HG02943 (cell line): ENCODE data around the gene PMIS2.
A peak's percentile ranks its signal among the peaks of the same experiment; 100 is the strongest.

Experiments
- ATAC-seq: cut with Tn5 transposase; IDR thresholded peaks from one replicate; pipeline ENCODE4 v1.9.1; 2021; ENCODE audit warnings: mild to moderate bottlenecking, low read depth, moderate library complexity; ENCODE audit not compliant: unreplicated experiment

Gene PMIS2

DNA sequence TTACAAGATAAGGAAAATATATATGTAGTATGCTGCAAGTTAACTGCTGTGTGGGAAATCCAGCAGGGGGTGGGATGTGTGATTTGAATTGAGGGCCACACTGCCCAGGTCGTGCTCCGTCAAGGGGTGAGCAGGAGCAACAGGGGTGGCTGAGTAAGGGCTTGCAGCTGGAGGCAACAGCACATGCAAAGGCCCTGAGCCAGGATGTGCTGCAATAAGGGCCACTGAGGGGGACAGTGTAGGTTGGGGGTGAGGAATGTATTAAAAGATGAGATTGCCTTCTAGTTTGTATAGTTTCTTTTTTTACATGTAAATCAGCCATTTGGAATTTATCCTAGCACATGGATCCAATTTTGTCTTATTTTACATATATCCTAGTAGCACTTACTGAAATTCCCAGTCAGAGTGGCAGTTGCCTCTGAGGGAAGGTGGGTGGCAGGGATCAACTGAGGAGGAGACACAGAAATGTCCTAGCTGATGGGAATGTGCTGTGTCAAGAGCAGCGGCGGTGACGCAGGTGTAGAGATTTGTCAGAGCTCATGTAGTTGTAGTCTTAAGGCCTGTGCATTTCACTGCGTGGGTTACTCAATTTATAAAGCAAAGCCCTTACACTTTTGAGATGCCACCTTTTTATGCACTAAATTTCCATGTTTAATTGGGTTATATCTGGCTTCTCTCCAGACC is 37.5 kb downstream of the PMIS2 start:
- no peak for ATAC-seq

DNA sequence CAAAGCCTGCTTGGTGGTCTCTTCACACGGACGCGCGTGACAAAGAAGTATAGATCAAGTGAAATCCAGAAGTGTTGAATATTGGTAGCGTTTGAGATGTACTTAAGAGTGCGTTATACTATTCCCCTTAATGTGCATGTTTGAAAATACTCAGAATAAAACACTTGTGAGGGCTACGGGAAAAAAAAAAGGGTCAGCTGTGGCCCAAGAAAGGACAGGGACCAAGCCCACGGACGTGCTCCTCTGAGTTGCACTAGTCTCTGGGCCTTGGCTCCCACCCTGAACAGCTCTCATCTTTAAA is 42.2 kb downstream of the PMIS2 start:
- ATAC-seq = no peak

DNA sequence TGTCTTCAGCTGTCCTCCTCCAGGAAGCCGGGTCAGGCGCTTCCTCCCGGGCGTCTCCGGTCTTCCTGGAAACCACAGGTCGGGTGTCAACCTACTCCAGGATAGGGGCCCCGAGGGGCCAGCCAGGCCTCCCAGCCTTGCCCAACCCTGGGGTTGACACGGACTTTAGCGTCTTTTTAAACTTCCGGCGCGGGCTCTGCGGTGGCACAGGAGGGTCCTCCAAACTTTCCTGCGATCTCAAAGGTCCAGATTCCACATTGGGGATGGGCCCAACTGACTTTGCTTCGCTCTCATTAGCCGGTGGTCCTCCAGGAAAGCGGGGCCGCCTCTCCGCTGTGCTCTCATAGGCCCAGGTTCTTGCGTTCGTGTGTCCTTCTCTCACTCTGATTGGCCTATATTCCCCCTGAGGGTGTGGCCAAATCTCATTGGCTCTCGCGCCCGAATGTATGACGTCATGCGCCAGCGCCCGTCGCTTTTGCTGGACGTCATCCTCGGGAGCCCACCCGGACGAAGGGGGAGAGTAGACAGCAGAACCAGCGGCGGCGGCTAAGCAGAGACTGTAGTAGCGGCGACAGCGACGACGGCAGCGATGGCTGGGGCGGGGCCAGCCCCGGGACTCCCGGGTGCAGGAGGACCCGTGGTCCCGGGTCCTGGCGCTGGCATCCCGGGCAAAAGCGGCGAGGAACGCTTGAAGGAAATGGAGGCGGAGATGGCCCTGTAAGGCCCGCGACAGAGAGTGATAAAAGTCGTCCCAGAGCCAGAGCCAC is 42.8 kb downstream of the PMIS2 start, which contains the start of gene RBM42:
RBM42 (plus strand) TSS at position 472 of the 767 bp plus-strand sequence; CDS start at position 590, 118 bp downstream.
- peak; percentile 96 for ATAC-seq

DNA sequence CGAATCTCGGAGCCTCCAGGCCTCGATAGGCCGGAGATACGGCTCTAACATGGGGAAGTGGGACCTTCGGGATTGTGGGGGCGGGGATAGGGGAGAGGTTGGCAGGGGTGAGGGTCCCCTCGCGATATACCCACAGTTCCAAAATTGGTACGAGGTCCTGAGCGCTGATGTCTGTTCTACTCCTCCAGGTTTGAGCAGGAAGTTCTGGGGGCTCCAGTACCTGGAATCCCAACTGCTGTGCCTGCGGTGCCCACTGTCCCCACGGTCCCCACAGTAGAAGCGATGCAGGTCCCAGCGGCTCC is 43.3 kb downstream of the PMIS2 start:
- peak; percentile 8 for ATAC-seq

DNA sequence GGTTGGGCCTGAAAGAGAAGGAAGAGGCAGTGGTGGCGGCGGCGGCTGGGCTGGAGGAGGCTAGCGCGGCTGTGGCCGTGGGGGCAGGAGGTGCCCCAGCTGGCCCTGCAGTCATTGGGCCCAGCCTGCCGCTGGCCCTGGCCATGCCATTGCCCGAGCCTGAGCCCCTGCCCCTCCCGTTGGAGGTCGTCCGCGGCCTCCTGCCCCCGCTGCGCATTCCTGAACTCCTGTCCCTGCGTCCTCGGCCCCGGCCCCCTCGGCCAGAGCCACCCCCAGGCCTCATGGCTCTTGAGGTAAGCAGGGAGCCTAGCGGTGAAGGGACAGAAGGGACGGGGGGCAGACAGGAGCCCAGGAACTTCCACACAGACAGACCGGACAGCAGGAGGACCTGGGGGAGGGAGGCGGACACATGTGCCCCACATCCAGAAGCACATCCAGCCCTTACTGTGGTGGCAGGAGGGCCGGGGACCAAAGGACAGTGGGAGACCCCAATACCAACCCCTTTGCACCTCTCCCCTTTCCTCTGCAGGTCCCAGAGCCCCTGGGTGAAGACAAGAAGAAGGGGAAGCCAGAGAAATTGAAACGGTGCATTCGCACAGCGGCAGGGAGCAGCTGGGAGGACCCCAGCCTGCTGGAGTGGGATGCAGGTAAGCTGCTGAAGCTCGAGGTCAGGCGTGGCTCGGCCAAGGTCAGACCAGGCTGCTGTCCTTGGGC is 47.9 kb downstream of the PMIS2 start:
- ATAC-seq = no peak

DNA sequence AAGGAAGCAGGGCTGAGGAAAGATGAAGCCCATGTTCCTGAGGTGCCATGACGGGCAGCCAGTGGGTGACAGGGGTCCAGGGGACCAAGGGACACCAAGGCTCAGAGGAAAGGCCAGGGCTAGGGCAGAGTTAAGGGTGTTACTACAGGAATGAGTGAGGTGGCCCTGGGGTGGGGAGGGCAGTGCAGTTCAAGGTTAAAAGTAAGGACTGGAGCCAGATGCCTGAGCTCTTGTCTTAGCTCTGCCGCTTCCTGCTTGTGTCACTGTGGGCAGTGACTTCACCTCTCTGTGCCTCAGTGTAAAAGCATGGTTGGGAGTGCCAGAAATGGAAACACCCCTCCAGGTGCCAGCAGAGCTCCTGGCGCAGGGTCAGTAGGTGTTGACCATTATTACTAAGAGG is 50.7 kb downstream of the PMIS2 start:
- ATAC-seq = no peak
